ENCODE measurements around the gene ARHGEF11.

DNA sequence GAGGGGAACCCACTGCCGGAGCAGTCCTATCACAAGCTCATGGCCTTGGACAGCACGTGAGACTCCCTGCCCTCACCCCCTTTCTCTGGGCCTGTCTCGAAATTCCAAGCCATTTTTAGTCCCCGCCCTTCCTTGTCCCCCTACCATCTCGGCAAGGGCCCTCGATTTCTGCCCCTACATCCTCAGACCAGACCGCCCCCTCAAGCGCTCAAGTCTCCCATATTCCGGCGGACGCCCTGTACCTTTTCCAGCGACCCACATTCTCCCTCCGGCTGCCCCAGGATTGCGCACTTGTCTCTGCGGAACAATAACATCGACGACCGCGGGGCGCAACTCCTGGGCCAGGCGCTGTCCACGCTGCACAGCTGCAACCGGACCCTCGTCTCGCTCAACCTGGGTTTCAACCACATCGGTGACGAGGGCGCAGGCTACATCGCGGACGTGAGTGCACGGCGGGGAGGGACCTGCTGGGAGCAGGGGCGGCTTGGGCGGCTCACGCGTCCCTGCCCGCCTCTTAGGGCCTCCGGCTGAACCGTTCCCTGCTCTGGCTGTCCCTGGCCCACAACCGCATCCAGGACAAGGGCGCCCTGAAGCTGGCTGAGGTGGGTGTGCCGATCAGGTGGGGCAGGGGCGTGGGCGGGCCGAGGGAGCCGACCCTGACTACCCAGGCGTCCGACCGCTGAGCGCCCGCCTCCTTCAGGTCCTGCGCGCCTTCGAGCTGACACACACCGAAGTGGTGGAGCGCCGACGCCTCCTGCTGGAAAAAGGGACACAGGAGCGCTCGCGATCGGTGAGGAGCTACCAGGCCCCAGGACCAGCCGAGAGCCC, 118.1 kb downstream of the ARHGEF11 start:
- TF ChIP-seq, protein P1, sequence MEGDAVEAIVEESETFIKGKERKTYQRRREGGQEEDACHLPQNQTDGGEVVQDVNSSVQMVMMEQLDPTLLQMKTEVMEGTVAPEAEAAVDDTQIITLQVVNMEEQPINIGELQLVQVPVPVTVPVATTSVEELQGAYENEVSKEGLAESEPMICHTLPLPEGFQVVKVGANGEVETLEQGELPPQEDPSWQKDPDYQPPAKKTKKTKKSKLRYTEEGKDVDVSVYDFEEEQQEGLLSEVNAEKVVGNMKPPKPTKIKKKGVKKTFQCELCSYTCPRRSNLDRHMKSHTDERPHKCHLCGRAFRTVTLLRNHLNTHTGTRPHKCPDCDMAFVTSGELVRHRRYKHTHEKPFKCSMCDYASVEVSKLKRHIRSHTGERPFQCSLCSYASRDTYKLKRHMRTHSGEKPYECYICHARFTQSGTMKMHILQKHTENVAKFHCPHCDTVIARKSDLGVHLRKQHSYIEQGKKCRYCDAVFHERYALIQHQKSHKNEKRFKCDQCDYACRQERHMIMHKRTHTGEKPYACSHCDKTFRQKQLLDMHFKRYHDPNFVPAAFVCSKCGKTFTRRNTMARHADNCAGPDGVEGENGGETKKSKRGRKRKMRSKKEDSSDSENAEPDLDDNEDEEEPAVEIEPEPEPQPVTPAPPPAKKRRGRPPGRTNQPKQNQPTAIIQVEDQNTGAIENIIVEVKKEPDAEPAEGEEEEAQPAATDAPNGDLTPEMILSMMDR (conservative IDR thresholded peaks at IDR 0.05): peak; percentile 85
- no peak for TF ChIP-seq ZFX (IDR thresholded peaks at IDR 0.05)
